GM19395 (cell line): ENCODE results near the gene PLD5.
"Not testable (repeated sequence)": the region's sequence is repeated elsewhere in the genome, so short reads cannot be mapped to it uniquely, and the experiment has no call there.

Experiments
- ATAC-seq: cut with Tn5 transposase; IDR thresholded peaks from one replicate; pipeline ENCODE4 v1.9.1; 2021; ENCODE audit warnings: mild to moderate bottlenecking, moderate library complexity; ENCODE audit not compliant: unreplicated experiment

The PLD5 gene

GRCh38 chr1:242308681-242309080, 215.8 kb downstream of the PLD5 start:
- ATAC-seq = not testable (repeated sequence)

- not testable (repeated sequence) for ATAC-seq
These were observed 230.7 kb downstream of the PLD5 start for GRCh38 chr1:242293781-242294180.

- not testable (repeated sequence) for ATAC-seq
These were observed 236.4 kb downstream of the PLD5 start for GRCh38 chr1:242288067-242288466.

GRCh38 chr1:242282758-242283485, 241.6 kb downstream of the PLD5 start:
- not testable (repeated sequence) for ATAC-seq

GRCh38 chr1:242278406-242278805, 246.1 kb downstream of the PLD5 start:
- not testable (repeated sequence) for ATAC-seq

GRCh38 chr1:242276769-242277168, 247.7 kb downstream of the PLD5 start:
- ATAC-seq = not testable (repeated sequence)

GRCh38 chr1:242267004-242267403, 257.5 kb downstream of the PLD5 start:
- ATAC-seq = not testable (repeated sequence)

- not testable (repeated sequence) for ATAC-seq
These were observed 260.1 kb downstream of the PLD5 start for GRCh38 chr1:242264419-242264818.

- no peak for ATAC-seq
These were observed 279.2 kb downstream of the PLD5 start for GRCh38 chr1:242245255-242245654.

- peak; percentile 96 for ATAC-seq
These were observed 281.0 kb downstream of the PLD5 start for GRCh38 chr1:242243472-242243871.

GRCh38 chr1:242242983-242243382, 281.5 kb downstream of the PLD5 start:
- peak; percentile 23 for ATAC-seq

- no peak for ATAC-seq
These were observed 282.6 kb downstream of the PLD5 start for GRCh38 chr1:242241936-242242335.

GRCh38 chr1:242240691-242241090, 283.8 kb downstream of the PLD5 start:
- ATAC-seq = no peak

- no peak for ATAC-seq
These were observed 284.4 kb downstream of the PLD5 start for GRCh38 chr1:242240077-242240476.

- ATAC-seq = no peak
These were observed 285.1 kb downstream of the PLD5 start for GRCh38 chr1:242239398-242239797.

GRCh38 chr1:242237051-242237450, 287.4 kb downstream of the PLD5 start:
- ATAC-seq = no peak

GRCh38 chr1:242228991-242229390, 295.5 kb downstream of the PLD5 start:
- no peak for ATAC-seq

GRCh38 chr1:242225767-242226573, 298.5 kb downstream of the PLD5 start:
- ATAC-seq = no peak

GRCh38 chr1:242224878-242225766, 299.4 kb downstream of the PLD5 start:
- not testable (repeated sequence) for ATAC-seq

GRCh38 chr1:242224461-242224860, 300.0 kb downstream of the PLD5 start:
- no peak for ATAC-seq

GRCh38 chr1:242219905-242220304, 304.6 kb downstream of the PLD5 start:
- no peak for ATAC-seq
